ENCODE data around the gene RALY.

RALY gene

DNA sequence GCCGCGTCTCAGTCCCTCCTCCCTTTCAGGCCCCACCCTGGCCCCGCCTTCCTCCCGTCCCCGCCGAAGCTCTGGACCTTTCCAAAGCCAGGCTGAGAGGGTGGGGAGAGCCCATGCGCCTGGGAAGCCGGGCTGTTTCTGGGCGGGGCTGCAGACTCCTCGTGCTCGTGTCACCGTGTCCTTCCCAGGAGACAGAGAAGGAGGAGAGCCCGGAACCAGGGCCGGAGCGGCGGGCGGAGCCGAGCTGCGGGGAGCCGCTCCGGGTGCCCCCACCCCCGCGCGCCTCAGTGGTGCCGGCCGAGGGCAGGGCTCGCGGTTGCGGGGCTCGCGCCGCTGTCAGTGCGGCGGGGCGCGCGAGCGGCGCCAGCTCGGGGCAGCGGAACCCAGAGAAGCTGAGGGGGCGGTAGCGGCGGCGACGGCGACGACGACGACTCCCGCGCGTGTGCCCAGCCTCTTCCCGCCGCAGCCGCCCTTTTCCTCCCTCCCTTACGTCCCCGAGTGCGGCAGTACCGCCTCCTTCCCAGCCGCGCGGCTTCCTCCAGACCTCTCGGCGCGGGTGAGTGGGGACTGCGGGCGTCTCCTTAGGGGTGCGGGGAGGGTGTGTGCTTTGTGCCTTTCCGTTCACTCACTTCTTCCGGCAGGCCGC, at the start of gene RALY:
Gene RALY, plus strand, starts transcription at position 336 of the 646 bp plus-strand sequence. CDS start 78,164 bp downstream, outside the sequence.
- DNase-seq, result peak; percentile 93 to 96

DNA sequence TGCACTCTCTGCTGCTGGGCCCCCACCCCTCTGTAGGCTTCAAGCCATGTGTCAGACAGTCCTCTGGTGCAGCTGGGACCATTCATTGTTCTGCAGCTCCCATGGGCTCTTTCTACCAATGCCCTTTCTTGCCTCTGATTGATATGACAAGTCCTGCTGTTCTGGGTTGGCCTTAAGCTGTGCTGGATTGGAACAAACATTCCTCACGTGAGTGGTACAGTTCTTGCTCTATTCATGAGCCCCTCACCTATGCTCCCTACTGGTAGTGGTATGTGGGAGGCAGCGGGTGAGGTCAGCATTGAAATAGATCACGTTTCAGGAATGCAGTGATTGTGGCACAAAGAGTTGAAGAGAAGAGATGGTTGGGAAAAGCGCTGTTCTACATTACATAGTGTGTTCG, 48.8 kb upstream of the RALY start:
- no peak for DNase-seq

GRCh38 chr20:33945391-33946081, 48.2 kb upstream of the RALY start:
- no peak for DNase-seq

DNA sequence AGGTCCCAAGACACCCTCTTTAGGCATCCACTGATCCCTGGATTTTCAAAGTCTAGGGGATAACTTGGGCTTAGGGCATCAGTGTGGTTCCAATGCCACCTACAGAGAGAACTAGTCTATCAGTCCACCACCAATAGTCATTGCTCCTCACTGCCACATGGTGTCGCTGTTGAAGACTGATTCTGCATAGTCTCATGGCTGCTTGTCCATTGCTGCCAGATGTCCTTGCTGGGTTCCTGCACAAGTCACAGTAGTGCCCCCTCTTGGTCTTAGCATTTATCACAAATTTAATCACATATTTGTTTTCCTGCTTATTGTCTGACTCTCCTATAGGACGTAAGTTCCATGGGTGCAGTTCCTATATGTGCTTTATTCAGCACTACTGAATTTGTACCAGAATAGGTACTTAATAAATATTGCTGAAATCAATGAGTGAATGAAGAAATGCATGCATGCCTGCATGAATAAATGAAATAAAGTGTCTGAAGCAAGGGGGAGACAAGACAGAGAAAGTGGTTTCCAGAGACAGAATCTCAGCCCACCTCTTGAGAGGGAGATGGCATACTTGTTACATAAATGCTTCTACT, 45.9 kb upstream of the RALY start:
- peak; percentile 83 for DNase-seq

DNA sequence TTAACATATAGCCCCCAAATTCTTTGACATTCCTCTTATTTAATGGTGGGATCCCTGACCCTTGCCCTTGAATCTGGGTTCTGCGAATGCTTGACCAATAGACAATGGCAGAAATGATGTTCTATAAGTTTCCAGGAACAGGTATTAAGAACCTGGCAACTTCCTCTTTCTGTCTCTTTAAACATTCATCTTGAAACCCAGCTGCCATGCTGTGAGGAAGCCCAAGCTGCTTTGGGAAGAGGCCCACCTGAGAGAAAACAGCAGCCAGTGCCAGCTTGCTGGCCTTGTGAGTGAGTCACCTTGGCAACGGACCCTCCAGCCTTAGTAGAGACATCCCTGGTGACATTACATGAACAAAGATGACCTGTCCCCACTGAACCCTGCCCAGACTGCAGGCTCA, 45.2 kb upstream of the RALY start:
- DNase-seq, result no peak

DNA sequence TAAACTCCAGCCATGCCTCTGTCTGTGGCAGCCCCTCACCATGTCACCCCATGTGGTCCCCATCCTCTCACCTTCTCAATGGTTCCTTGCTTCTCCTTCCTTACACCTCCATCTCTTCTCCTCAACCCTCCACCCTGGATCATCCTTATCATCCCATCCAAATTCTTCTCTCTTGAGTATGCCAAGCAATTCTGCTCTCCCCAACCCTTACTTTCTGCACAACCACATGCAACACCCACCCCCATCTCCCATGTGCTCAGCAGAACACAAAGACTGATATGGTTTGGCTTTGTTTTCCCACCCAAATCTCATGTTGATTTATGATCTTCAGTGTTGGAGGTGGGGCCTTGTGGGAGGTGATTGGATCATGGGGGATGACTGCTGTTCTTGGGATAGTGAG, 42.5 kb upstream of the RALY start:
- no peak for DNase-seq

- DNase-seq, result no peak
Measured at GRCh38 chr20:33954504-33954903, 39.2 kb upstream of the RALY start.

GRCh38 chr20:33963751-33964150, 30.0 kb upstream of the RALY start:
- DNase-seq, result peak in 1 of 2 experiments; percentile 28

GRCh38 chr20:33964441-33964840, 29.3 kb upstream of the RALY start:
- DNase-seq, result no peak

- DNase-seq, result no peak
Measured at GRCh38 chr20:33967126-33967525, 26.6 kb upstream of the RALY start.

- no peak for DNase-seq
Measured at GRCh38 chr20:33969563-33969962, 24.1 kb upstream of the RALY start.

GRCh38 chr20:33970229-33970628, 23.5 kb upstream of the RALY start:
- DNase-seq, result no peak

DNA sequence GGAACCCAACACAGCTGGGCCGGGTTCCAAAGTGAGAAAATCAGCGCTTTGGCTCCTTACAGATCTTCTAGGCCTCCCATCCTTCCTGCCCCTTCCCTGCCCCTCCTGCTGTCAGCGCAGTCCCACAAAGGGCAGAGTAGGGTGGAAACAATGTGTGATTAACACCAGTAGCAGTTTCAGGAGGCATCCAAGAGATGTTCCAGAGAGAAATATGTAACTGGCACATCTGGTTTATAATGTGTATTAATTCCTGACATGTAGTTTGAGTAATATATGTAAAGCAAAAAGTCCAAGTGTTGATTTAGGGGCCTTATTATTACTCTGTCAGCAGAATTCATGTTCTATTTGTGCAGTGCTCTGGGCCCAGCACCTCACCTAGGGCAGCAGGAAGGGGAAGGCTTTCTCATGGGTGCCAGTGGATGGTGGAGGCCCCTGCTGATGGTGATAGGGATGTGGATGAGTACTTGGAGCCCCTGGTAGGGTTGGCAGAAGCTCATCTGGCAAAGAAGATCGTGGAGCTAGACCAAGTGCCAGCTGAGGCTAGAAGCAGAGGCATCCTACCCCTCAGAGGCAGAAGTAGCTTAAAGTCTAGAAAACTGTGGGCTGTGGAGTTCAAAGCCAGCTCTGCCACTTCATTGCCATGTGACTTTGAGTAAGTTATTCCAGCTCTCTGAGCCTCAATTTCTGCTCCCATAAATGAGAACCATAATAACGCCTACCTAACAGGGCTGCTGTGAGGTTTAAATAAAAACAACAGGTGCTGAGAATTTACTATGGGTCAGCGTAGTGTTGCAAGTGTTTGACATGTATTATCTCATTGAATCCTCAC, 22.4 kb upstream of the RALY start:
- DNase-seq, result no peak

DNA sequence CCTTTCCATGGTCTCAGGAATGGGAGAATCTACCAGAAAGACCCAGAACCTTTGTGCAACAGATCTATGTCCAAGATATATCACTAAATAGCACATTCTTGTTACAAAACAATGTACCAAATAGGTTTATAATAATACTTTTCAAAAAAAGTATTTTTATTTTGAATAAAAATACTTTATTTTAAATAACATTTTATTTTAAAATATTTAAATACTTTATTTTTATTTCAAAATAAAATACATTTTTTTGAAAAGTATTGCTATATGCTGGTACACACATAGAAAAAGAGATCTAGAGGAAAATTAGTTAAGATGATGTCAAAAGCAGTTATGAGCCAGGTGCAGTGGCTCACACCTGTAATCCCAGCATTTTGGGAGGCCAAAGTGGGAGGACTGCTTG, 16.8 kb upstream of the RALY start:
- no peak for DNase-seq

DNA sequence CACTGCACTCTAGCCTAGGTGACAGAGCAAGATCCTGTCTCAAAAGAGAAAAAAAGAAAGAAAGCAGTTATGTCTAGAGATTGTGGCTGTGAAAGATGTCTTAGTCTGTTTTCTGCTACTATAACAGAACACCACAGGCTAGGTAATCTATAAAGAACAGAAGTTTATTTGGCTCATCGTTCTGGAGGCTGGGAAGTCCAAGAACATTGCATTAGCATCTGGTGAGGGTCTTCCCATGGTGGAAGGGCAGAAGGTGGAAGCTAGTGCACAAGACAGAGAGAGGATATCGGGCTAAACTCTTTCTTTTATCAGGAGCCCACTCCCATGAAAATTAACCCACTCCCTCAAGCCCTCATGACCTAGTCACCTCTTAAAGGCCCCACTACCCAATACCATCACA, 16.2 kb upstream of the RALY start:
- DNase-seq, result no peak

DNA sequence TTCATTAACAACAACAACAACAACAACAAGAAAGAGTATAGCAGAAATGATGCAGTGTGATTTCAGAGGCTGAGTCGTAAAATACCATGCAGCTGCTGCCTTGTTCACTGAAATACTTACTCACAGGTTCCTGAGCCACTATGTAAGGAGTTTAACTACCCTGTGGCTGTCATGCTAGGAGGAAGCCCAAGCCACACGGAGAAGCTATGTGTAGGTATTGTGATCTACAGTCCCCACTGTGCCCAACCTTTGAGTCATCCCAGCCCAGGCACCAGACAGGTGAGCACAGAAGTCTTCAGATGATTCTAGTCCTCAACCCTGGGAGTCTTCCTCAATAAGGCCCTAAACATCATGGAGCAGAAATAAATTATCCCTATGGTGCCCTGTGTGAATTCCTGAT, 14.6 kb upstream of the RALY start:
- DNase-seq, result no peak

DNA sequence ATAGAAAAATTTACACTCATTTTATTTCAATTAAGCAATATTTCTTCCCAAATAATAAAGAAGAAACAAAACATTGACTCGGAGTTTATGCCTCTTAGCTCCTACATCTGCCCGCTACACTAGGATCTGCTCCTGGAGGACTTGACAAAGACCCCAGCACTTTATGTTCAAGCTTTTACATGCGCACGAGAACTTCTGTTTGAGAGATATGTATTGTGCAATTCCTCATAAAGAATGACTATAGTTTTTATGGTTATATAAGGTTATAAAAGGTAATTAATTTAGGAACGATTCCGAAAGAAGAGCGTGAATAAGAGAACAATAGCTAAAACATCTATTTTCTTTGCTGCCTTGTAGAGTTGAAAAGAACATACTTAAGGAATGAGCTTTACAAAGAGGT, 12.4 kb upstream of the RALY start:
- no peak for DNase-seq

GRCh38 chr20:33981964-33982363, 11.7 kb upstream of the RALY start:
- no peak for DNase-seq

DNA sequence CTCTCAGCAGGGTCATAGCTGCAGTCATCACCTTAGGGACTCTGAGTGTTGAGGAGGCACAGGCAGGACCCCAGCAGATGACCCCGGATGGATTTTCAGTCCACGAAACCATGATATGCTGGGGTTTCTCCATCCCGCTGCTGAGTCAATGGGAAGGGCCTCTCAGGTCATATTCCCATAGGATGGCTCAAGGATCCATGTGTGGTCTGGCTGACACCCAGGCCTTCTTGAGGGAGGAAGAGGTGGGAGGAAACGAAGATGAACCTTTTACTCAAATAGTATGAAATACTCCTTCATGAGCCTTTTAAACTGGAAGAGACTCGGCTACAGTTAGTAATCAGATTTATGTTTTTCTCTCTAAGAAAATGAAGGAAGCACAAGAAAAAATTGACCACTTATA, 10.3 kb upstream of the RALY start:
- no peak for DNase-seq

DNA sequence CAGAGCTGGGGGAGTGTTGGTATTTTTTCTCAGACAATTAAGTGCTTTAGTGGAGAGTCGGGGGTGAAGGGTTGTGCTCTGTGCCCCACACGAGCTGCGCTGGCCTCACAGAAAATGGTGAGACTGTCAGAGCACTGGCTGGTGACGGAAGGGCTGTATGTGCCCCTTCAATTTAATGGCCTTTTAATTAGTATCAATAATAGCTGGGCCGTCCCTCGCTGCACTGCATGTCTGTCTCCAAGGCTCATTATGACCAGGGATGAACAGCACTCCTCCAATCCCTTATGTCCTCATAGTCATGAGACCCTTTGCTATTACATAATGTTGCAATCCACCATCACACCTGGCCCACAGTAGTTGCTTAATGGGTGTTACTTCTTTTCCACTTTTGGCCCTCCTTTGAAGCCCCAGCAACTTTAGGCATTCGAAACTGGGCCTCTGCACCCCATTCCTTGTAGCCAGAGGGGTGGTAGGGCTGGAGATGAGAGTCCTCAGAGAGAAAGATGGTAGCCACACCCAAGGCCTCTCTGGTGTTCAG, 9.5 kb upstream of the RALY start:
- DNase-seq, result no peak

DNA sequence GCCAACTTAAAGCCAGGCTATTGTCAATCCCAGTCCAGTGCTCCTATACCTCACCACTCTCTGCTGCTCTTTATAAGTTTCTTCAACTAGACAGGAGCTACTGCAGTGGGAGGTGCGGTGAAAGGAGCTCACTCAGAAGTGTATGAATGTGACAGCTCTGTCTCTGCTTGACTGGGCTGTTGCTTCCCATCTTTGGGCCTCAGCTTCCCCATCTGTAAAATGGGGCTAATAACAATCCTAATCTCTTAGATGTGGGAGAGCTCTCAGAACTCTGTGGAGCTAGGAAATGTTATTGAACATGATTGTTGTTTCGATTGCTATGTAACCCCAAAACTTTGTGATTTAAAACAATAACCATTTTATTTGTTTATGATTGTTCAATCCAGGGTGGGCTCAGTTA, 8.4 kb upstream of the RALY start:
- no peak for DNase-seq

- DNase-seq, result no peak
Measured at GRCh38 chr20:33985830-33986229, 7.9 kb upstream of the RALY start.

DNA sequence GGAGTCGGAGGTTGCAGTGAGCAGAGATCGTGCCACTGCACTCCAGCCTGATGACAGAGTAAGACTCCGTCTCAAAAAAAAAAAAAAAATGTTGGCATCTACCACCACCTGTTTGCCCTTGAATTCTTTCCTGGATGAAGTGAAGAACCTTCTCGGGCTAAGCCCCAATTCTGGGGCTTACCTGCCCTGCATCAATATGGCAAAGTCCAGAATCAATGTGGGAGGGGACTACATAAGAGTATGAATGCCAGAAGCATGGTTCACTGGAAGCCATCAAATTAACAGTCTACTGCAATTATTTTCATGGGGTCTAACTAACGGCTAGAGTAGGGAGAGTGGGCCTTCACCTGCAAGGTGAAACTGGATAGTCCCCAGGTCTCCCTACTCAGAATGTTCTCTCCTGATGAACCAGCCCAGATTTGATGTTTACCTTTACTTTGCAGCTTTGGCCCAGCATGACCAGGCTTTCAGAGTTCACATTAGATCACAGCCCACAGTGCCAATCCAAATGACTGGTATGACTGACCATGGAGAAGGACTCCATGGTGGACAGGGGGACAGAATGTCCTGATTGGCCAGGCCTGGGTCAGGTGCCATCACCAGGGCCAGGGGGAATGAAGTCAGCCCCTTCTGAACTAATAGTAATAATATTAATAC, 7.0 kb upstream of the RALY start:
- DNase-seq, result no peak
